C4-2B (cell line): Measurements from ENCODE around the gene KCNJ12.

Experiments
- ZFX ChIP-seq: fragments of 450-650 bp; IDR thresholded peaks from 2 replicates; pipeline ENCODE4 v1.6.1; 2017
- TF ChIP-seq, protein P1 (sequence below): fragments of 450-650 bp; conservative IDR thresholded peaks from 2 replicates; pipeline ENCODE4 v1.5.1; 2017; ENCODE audit warnings: mild to moderate bottlenecking

DNA sequence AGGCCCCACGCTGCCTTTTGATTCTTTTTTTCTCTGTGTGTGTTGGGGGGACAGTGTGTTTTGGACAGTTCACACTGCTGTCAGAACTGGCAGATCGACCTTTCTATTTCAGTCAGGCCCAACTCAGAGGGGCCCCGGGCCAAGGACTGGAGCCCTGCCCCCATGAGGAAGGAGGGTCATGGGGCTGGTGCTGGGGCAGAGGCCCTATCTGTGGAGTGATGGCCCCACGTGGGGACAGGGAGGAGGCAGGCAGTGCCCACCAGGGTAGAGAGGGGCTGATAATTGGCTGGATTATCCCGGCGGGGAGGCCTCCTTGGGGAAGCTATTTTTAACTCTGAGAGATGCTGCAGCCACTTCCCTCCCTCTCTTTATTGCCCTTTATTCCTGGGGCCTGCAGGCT, 5.7 kb upstream of the KCNJ12 start:
- TF ChIP-seq, protein P1, sequence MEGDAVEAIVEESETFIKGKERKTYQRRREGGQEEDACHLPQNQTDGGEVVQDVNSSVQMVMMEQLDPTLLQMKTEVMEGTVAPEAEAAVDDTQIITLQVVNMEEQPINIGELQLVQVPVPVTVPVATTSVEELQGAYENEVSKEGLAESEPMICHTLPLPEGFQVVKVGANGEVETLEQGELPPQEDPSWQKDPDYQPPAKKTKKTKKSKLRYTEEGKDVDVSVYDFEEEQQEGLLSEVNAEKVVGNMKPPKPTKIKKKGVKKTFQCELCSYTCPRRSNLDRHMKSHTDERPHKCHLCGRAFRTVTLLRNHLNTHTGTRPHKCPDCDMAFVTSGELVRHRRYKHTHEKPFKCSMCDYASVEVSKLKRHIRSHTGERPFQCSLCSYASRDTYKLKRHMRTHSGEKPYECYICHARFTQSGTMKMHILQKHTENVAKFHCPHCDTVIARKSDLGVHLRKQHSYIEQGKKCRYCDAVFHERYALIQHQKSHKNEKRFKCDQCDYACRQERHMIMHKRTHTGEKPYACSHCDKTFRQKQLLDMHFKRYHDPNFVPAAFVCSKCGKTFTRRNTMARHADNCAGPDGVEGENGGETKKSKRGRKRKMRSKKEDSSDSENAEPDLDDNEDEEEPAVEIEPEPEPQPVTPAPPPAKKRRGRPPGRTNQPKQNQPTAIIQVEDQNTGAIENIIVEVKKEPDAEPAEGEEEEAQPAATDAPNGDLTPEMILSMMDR = no peak
- TF ChIP-seq ZFX = no peak
